ENCODE results near the gene CPNE4. TPM values are rescaled to one million over a fixed set of nuclear protein-coding genes. Genes with fewer than 3 reads are reported as not detected.

The CPNE4 gene
- total RNA-seq, 1 experiment from 2014 or later, result 1.9 TPM

DNA sequence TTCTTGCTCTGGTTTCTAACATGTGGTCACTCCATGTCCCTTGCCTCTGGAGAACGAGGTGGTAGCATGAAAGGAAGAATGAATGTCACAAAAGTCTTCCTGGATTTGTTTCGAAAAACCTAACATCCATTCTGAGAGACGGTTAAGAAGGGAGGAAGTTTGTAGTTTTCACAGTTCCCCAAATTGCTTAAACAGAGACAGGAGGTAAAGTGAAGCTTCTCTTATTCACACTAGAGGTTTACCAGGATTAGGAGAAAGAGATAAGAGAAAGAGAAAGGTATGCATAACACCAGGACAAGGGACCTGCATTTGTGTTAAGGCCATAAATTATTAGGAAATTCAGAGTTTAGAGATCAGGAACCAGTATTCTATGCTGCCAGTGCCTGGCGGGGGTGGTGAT, 228.1 kb downstream of the CPNE4 start:
- Mint-ChIP-seq H3K4me3 (no peak overlapping the region), H3K4me1 (peaks cover 11% of the 10 kb centered on the region in 2 experiments), H3K36me3 (ENCODE audit: insufficient read depth in 1 of 3, low read depth in 3 of 3) (no peaks in the 10 kb centered on the region), H3K27me3 (ENCODE audit: low read depth) (no peaks in the 10 kb centered on the region; the same call in 1 of the 2 replicates), H3K27ac (peak overlapping the region in 1 of 3 experiments; percentile 32; a peak in 1 of 7 replicates), H3K9me3 (no peaks in the 10 kb centered on the region)
- Histone ChIP-seq H2BK15ac (ENCODE audit: low read depth, low read length) (no peak overlapping the region), H3K56ac (ENCODE audit: insufficient read length, low read depth, low read length) (no peak overlapping the region), H3K79me2 (ENCODE audit: insufficient read depth, low read length) (no peaks in the 10 kb centered on the region), H4K5ac (ENCODE audit: insufficient read length, low read depth, low read length) (no peak overlapping the region), H3K27me3 (ENCODE audit: insufficient read depth, low read length) (no peaks in the 10 kb centered on the region; the same call in 1 of the 2 replicates), H3K4me2 (ENCODE audit: insufficient read depth, insufficient read length, low read length) (no peak overlapping the region), H3K14ac (ENCODE audit: insufficient read depth, low read length) (no peak overlapping the region), H2BK12ac (ENCODE audit: insufficient read length, low read depth, low read length) (no peak overlapping the region), H4K20me1 (ENCODE audit: control insufficient read depth, insufficient read depth, insufficient read length) (no peaks in the 10 kb centered on the region), H3K18ac (ENCODE audit: insufficient read length, low read depth, low read length) (no peak overlapping the region), H3K4ac (ENCODE audit: low read depth, low read length) (no peak overlapping the region), H3K4me1 (ENCODE audit: insufficient read depth, low read length) (no peaks in the 10 kb centered on the region), H3K23me2 (ENCODE audit: insufficient read length, low read depth, low read length, poor library complexity, severe bottlenecking) (no peaks in the 10 kb centered on the region), H2BK20ac (ENCODE audit: low read depth, low read length, poor library complexity, severe bottlenecking) (no peak overlapping the region), H4K8ac (replicated peaks; ENCODE audit: insufficient read length, low read depth, low read length) (no peak overlapping the region), H3T11ph (ENCODE audit: low read length) (no peak overlapping the region), H2AK5ac (ENCODE audit: insufficient read length, low read length) (no peak overlapping the region), H3K79me1 (ENCODE audit: insufficient read depth, low read depth, low read length, poor library complexity, severe bottlenecking) (no peaks in the 10 kb centered on the region), H2BK5ac (ENCODE audit: insufficient read length, low read length) (no peak overlapping the region), H4K91ac (ENCODE audit: insufficient read length, low read depth, low read length) (no peak overlapping the region), H3K23ac (ENCODE audit: insufficient read length, low read depth, low read length) (no peak overlapping the region), H3K9me3 (ENCODE audit: control insufficient read depth, low read depth, low read length) (no peaks in the 10 kb centered on the region), H3K9ac (ENCODE audit: extremely low read depth, insufficient read length, low read length) (no peak overlapping the region), H2BK120ac (ENCODE audit: low read depth, low read length, poor library complexity, severe bottlenecking) (no peak overlapping the region), H2AFZ (ENCODE audit: low read length) (no peak overlapping the region), H3K27ac (ENCODE audit: insufficient read length, low read depth, low read length) (no peak overlapping the region)
- DNase-seq, result no peak
- no CpG with 5 or more reads among the region's 4 CpGs for WGBS (ENCODE audit: extremely low coverage, insufficient read length, low lambda C conversion rate)
- TF ChIP-seq, protein P1, sequence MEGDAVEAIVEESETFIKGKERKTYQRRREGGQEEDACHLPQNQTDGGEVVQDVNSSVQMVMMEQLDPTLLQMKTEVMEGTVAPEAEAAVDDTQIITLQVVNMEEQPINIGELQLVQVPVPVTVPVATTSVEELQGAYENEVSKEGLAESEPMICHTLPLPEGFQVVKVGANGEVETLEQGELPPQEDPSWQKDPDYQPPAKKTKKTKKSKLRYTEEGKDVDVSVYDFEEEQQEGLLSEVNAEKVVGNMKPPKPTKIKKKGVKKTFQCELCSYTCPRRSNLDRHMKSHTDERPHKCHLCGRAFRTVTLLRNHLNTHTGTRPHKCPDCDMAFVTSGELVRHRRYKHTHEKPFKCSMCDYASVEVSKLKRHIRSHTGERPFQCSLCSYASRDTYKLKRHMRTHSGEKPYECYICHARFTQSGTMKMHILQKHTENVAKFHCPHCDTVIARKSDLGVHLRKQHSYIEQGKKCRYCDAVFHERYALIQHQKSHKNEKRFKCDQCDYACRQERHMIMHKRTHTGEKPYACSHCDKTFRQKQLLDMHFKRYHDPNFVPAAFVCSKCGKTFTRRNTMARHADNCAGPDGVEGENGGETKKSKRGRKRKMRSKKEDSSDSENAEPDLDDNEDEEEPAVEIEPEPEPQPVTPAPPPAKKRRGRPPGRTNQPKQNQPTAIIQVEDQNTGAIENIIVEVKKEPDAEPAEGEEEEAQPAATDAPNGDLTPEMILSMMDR (conservative IDR thresholded peaks at IDR 0.05), result no peak
